ENCODE measurements around the gene HSPA9.

Gene HSPA9

GRCh38 chr5:138552657-138553056, 22.5 kb downstream of the HSPA9 start:
- DNase-seq (ENCODE audit: extremely low read depth, low read depth): no peak
- no peak for TF ChIP-seq CTCF (IDR thresholded peaks at IDR 0.05; ENCODE audit: low read depth, low read length, missing control alignments)
- no peak overlapping the region for H3K4me3 ChIP-seq (replicated peaks; ENCODE audit: low read depth, low read length)

GRCh38 chr5:138549414-138549813, 25.8 kb downstream of the HSPA9 start:
- TF ChIP-seq CTCF (IDR thresholded peaks at IDR 0.05; ENCODE audit: low read depth, low read length, missing control alignments): no peak
- DNase-seq (ENCODE audit: extremely low read depth, low read depth): no peak
- no peak overlapping the region for H3K4me3 ChIP-seq (replicated peaks; ENCODE audit: low read depth, low read length)

- no peak for TF ChIP-seq CTCF (IDR thresholded peaks at IDR 0.05; ENCODE audit: low read depth, low read length, missing control alignments)
- no peak overlapping the region for H3K4me3 ChIP-seq (replicated peaks; ENCODE audit: low read depth, low read length)
- no peak for DNase-seq (ENCODE audit: extremely low read depth, low read depth)
Measured at GRCh38 chr5:138545919-138546562, 29.2 kb downstream of the HSPA9 start.

DNA sequence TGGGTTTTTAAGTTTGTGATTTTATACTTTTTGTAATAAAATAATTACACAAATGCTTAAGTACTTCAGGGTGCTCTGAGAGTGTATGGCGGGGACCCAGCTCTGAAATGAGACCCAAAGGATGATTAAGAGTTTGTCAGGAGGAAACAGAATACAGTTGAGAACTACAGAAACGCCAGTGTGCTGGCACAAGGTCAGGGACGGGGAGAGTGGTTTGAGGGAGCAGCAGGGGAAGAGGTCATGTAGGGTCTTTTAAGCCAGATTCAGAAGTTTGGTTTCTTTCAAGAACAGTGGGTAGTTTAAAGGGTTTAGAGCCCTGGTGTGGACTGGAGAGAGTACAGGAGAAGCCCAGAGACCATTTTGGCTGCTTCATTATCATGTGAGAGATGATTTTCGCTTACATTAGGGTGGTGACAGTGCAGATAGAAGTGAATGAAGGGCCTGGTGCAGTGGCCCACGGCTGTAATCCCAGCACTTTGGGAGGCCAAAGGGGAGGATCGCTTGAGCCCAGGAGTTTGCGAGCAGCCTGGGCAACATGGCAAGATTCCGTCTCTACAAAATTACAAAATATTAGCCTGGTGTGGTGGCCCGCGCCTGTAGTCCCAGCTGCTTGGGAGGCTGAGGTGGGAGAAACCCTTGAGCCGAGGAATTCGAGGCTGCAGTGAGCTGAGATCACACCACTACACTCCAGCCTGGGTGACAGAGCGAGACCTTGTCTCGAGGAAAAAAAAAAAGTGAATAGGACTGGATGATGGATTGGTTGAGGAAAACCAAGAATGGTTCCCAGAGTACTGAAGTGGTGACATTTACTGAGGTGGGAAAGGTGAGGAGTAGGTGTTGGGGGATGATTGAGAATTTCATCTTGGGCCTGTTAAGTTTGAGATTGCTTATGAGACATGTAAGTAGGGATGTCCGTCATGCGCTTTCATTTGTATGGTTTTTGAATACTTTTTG, 30.7 kb downstream of the HSPA9 start:
- DNase-seq (ENCODE audit: extremely low read depth, low read depth): no peak
- peak overlapping the region; percentile 96 for H3K4me3 ChIP-seq (replicated peaks; ENCODE audit: low read depth, low read length)
- no peak for TF ChIP-seq CTCF (IDR thresholded peaks at IDR 0.05; ENCODE audit: low read depth, low read length, missing control alignments)

- no peak for TF ChIP-seq CTCF (IDR thresholded peaks at IDR 0.05; ENCODE audit: low read depth, low read length, missing control alignments)
- DNase-seq (ENCODE audit: extremely low read depth, low read depth): no peak
- H3K4me3 ChIP-seq (replicated peaks; ENCODE audit: low read depth, low read length): peak overlapping the region; percentile 96
Measured at GRCh38 chr5:138543730-138544104, 31.5 kb downstream of the HSPA9 start.

DNA sequence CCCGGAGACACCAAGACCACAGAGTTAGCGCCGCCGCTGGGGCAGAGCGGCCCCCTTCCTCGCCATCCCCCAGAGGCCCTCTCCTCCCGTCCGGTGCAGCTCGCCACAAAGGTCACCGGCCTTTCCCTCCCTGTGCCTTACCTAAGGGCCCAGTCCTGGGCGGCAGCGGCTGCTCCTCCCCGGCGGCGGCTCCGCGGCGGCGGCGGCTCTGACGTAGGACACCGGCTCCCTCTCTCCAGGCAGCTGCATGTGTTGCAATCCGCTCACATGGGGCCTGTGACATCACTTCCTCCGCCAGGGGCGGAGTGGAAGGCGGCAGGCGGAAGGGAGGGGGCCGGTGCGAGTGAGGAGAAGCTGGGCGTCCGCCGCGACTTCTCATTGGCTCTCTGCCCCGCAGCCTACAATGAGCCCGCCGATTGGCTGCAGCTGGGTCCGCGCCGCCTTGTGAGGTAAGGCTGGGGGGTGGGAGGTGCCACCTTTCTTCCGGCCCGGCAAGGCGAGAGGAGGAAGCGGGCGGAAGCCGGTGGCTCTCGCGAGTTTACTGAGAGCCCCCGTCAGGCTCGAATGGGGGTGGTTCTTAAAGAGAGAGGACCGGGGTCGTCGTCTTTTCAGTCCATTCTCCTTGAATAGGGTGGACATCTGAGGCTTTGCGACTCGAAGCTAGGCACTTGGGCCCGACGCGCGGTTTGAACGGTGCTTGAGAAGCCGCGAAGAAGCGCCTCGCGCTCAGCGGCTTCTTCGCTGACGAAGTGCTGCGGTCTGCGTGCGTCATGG, 32.1 kb downstream of the HSPA9 start, which contains the start of gene ETF1:
Gene ETF1 (minus strand): TSS at position 281 of the 774 bp plus-strand sequence. CDS start 318 bp downstream, outside the sequence.
- TF ChIP-seq CTCF (IDR thresholded peaks at IDR 0.05; ENCODE audit: low read depth, low read length, missing control alignments): no peak
- DNase-seq (ENCODE audit: extremely low read depth, low read depth): peak; percentile 97
- peak within 1 kb of the TSS; percentile 96 for H3K4me3 ChIP-seq (replicated peaks; ENCODE audit: low read depth, low read length)

Data from HFF-Myc (cell line).